HT-29 (cell line): ENCODE data around the gene CFAP299. TPM values are rescaled to one million over a fixed set of nuclear protein-coding genes. Genes with fewer than 3 reads are reported as not detected.
"Not testable (repeated sequence)": the region's sequence is repeated elsewhere in the genome, so short reads cannot be mapped to it uniquely, and the experiment has no call there.

Experiments used
- DNase-seq: peaks from one replicate; pipeline ENCODE4 v3.0.0-alpha.2; 2015; ENCODE audit warnings: low spot score
- total RNA-seq: library from RNA; depleted of rRNA; stranded (reverse); fragments of >200 nt; shearing (Covaris generic); gene quantifications from 2 replicates; pipeline ENCODE4 v1.2.3, GENCODE V29; 2014

The CFAP299 gene
- total RNA-seq, 1 experiment from 2014 or later = not detected

- no peak for DNase-seq
These were observed 3.8 kb upstream of the CFAP299 start for GRCh38 chr4:80331693-80332092.

- no peak for DNase-seq
These were observed 2.4 kb upstream of the CFAP299 start for GRCh38 chr4:80333121-80333520.

GRCh38 chr4:80334568-80334967 lies 962 bp upstream of the CFAP299 start:
- no peak for DNase-seq

GRCh38 chr4:80335226-80335553 lies 340 bp upstream of the CFAP299 start:
- no peak for DNase-seq

- peak; percentile 58 for DNase-seq
These were observed 1.1 kb downstream of the CFAP299 start for GRCh38 chr4:80336582-80336981.

- DNase-seq = no peak
These were observed 4.5 kb downstream of the CFAP299 start for GRCh38 chr4:80340036-80340435.

GRCh38 chr4:80342684-80343083 lies 7.2 kb downstream of the CFAP299 start:
- DNase-seq = not testable (repeated sequence)

- DNase-seq = no peak
These were observed 8.4 kb downstream of the CFAP299 start for GRCh38 chr4:80343887-80344286.

- no peak for DNase-seq
These were observed 24.6 kb downstream of the CFAP299 start for GRCh38 chr4:80360084-80360483.

- DNase-seq = no peak
These were observed 25.4 kb downstream of the CFAP299 start for GRCh38 chr4:80360900-80361299.

GRCh38 chr4:80361329-80361900 lies 25.9 kb downstream of the CFAP299 start:
- DNase-seq = peak; percentile 52

GRCh38 chr4:80362578-80363181 lies 27.1 kb downstream of the CFAP299 start:
- peak; percentile 76 for DNase-seq

- DNase-seq = peak; percentile 86
These were observed 30.4 kb downstream of the CFAP299 start for GRCh38 chr4:80365928-80366327.

GRCh38 chr4:80367737-80368136 lies 32.2 kb downstream of the CFAP299 start:
- no peak for DNase-seq

GRCh38 chr4:80370635-80371034 lies 35.1 kb downstream of the CFAP299 start:
- DNase-seq = no peak

GRCh38 chr4:80371046-80371445 lies 35.5 kb downstream of the CFAP299 start:
- no peak for DNase-seq

GRCh38 chr4:80374180-80374579 lies 38.6 kb downstream of the CFAP299 start:
- no peak for DNase-seq

GRCh38 chr4:80382090-80382832 lies 46.7 kb downstream of the CFAP299 start:
- no peak for DNase-seq

- no peak for DNase-seq
These were observed 50.1 kb downstream of the CFAP299 start for GRCh38 chr4:80385397-80386280.

- DNase-seq = no peak
These were observed 50.9 kb downstream of the CFAP299 start for GRCh38 chr4:80386281-80386886.

GRCh38 chr4:80387390-80388283 lies 52.1 kb downstream of the CFAP299 start:
- DNase-seq = no peak
